NCI-H748 (cell line): ENCODE results near the gene ZNF417.
A peak's percentile ranks its signal among the peaks of the same experiment; 100 is the strongest.
"Not testable (repeated sequence)": the region's sequence is repeated elsewhere in the genome, so short reads cannot be mapped to it uniquely, and the experiment has no call there.

ENCODE experiments used
- DNase-seq: peaks from one replicate; lab custom pipeline; 2025; ENCODE audit not compliant: unreplicated experiment; lab: John Stamatoyannopoulos, UW

Gene ZNF417

DNA sequence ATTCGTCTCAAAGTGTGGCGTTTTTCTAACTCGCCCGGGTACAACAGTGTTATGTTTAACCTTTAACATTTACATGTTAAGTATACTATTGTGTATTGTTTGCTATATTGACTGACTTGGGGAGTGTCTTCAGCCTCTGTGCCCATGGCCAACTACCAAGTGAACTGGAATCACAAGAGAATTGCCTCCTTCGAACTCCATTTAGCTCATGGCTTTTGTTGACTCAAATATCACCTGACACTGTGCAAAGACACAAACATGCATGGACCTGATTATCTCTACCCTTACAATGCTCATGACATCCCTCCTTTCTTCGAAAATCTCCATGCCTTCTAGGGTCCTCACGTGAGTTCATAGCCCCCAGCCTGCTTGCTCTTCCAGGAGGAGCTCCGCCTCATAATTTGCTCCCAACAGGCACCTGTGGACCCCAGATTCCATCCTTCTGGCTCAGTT, 28.3 kb downstream of the ZNF417 start:
- peak; percentile 73 for DNase-seq

DNA sequence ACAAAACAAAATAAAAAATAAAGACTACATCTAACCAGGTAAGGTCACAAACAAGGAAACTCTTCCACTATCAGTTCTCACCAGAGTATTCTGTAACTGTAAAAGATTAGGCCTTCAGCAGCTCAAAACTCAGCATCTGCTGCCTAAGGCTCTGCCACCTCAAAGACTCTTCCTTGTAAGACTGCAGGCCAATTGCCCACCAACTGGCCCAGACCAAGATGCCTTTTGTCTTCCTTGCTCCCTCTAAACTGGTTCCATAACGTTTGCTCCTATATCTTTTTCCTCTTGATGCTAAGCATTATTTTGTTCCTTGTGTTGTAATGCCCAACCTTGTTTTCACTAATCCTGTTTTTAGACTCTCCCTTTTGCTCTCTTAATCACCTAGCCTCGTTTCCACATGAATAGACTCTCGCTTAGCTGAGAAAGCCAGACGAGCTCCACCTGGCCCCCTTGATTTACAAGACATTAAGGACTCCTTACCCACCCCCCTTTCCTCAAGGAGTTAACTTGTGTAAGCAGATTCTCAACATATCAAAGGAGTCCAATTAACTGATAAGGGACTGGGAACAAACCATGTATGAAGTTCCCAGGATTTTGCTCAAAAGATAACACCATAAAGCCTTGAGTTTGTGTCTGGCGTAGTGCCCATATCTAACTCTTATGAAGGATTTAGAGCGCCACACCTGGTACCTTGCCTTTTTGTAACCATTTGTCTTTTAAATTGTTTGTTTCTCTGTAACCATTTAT, 29.0 kb downstream of the ZNF417 start:
- peak; percentile 44 for DNase-seq

DNA sequence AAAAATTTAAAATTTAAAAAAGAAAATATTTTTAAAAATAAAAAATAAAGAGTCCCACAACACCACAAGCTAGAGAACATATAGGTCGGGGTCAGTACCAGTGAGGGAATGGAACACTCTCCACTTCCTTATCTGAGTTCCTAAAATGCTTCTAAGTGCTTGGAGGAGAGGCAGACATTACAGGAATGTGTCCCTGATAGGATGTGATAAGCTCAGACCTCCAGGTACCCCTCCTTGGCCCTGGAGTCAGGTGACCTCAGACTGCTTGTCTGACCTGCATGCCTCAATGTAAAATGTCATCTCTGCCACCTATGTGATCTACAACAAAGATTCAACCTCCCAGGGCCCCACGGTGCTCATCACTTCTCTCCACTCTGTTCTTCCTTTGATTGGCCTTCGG, 30.3 kb downstream of the ZNF417 start:
- DNase-seq: no peak

DNA sequence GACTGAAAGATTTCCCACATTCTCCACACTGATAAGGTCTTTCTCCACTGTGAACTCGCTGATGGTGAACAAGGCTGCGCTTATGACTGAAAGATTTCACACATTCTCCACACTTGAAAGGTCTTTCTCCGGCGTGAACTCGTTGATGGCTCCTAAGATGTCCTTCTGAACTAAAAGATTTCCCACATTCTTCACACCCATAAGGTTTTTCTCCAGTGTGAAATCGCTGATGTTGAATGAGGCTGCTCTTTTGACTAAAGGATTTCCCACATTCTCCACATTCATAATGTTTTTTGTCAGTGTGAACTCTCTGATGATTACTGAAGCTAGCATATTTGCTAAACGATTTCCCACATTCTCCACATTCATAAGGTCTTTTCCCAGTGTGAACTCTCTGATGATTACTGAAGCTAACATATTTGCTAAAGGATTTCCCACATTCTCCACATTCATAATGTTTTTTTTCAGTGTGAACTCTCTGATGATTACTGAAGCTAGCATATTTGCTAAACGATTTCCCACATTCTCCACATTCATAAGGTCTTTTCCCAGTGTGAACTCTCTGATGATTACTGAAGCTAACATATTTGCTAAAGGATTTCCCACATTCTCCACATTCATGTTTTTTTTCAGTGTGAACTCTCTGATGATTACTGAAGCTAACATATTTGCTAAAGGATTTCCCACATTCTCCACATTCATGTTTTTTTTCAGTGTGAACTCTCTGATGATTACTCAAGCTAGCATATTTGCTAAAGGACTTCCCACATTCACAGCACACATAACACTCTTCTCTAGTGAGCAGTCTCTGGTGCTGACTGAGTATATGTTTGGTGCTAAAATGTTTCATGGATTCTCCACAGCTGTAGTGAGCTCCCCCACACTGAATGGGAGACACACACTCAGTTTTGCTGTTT, 42.3 kb downstream of the ZNF417 start:
- DNase-seq: not testable (repeated sequence)

DNA sequence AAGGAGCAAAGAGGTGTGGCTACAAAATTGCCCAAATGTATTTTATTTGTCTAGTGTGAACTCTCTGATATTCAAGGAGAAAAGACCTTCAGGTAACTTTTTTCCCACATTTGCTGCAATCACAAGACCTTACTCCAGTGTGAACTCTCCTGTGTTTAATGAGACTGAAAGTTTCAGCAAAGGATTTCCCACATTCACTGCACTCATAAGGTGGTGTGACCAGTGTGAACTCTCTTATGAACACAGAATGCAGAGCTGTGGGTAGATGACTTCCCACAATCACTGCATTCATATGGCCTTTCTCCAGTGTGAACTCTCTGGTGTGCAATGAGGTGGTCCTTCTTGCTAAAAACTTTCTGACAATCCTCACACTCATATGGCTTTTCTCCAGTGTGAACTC, 43.9 kb downstream of the ZNF417 start:
- no peak for DNase-seq

DNA sequence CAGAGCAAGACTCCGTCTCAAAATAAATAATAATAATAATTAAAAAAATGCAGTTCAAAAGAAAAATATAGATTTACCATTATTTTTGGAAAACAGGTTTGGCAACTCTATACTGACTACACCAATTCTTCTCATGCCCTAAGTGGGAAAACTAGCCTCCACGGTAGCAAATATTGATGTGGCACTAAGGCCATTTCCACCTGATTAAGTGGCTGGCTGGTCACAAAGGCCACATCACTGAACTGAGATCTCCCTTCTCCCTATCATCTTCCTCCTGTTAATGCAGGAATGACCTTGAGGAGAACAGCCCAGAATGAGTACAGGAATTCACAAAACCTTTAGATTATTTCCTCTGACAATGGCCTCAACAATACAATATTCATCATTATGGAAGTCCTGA, 46.2 kb downstream of the ZNF417 start:
- DNase-seq: no peak

DNA sequence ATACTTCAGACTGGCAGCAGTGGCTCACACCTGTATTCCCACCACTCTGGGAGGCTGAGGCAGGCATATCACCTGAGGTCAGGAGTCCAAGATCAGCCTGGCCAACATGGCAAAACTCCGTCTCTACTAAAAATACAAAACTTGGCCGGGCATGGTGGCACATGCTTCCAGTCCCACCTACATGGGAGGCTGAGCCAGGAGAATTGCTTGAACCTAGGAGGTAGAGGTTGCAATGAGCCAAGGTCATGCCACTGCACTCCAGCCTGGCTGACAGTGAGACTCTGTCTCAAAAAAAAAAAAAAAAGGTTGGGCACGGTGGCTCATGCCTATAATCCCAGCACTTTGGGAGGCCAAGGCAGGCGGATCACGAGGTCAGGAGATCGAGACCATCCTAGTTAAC, 46.7 kb downstream of the ZNF417 start:
- not testable (repeated sequence) for DNase-seq

DNA sequence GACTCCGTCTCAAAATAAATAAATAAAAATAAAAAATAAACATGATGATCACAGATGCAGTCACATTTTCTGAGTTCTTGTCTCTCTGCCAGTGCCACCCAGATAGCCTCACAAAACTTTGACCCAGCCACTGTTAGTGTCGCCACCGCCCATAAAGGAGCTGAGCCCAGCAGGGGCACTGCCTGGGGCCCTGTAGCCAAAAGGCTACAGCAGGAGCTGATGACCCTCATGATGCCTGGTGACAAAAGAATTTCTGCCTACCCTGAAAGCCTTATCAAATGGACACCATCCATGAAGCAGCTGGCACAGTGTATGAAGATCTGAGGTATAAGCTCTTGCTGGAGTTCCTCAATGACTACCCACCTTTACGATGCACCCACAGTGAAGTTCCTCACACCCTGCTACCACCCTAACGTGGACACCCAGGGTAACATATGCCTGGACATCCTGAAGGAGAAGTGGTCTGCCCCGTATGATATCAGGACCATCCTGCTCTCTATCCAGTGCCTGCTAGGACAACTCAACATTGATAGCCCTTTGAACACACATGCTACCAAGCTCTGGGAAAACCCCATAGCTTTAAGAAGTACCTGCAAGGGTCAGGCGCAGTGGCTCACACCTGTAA, 48.4 kb downstream of the ZNF417 start:
- DNase-seq: no peak
